HG02571 (cell line): ENCODE measurements around the gene RDX.

ENCODE experiments used
- ATAC-seq: cut with Tn5 transposase; IDR thresholded peaks from one replicate; pipeline ENCODE4 v1.9.1; 2021; ENCODE audit warnings: mild to moderate bottlenecking, moderate library complexity; ENCODE audit not compliant: unreplicated experiment

RDX gene

DNA sequence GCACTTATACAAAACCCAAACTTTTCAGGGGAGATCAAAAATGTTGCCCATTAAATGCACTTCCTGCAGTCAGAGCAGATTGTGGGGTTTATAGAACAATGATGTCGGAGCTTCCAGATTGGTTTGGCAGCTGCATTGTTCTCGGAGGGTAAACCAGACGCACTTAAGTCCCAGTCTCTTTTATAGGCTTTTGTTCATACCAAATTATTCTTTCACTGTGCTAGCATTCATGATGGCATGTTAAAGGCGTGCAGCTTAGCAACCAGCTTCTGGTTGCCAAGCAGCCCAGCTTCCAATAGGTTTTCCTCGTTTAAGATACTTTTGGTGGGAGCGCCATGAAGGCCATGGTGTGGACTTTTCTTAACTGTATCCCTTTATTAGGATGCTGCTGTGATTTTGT, 162.3 kb downstream of the RDX start:
- ATAC-seq = no peak

DNA sequence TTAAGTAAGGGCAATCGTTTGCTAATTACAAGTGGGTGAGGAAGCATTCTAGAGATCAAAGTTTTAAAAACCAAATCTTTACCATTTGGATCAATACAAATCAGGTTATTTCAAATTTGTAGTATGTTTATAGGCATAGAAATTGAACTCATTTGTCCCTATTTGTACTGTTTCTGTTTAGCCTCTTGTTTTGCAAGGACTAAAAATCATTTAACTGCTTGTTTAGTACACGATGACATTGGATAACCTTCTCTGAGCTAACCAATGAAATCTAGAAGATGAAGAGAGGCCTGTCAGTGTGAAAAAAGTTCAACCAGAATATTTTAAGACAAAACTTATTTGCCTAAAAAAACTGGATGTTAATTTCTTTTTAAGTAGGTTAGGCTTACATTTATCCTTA, 163.3 kb downstream of the RDX start:
- no peak for ATAC-seq

DNA sequence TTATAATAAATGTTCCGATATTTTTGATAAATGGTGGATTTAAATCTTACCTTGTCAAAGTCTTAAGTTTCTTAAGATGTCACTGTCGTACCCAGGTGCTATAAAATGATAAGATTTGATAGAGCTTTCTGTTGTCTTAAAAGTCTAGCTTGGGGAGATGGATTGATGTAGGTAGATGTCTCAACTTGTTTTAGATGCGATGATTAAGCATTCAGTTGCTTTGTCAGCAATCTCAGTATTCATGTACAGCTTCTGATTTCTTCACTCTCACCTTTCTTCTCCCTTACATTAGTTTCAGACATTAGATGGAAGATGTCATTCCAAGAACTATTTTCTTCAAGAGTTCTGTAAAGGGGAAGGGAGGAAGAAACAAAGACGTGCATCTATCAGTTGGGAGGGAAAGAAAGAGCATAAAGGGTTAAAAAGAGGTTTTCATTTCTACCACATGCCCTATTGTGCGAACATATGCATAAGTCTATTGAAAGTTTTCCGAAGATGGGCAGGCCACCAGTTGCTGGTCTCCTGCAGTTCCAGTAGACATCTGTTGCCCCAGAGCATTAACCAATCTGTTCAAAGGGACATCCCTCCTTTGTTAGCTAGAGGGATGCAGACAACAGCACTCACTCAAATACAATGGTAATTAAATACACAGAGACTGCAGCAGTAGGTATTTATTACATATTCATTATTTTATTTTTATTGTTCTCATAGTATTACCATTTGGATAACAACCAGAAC, 164.9 kb downstream of the RDX start:
- no peak for ATAC-seq

DNA sequence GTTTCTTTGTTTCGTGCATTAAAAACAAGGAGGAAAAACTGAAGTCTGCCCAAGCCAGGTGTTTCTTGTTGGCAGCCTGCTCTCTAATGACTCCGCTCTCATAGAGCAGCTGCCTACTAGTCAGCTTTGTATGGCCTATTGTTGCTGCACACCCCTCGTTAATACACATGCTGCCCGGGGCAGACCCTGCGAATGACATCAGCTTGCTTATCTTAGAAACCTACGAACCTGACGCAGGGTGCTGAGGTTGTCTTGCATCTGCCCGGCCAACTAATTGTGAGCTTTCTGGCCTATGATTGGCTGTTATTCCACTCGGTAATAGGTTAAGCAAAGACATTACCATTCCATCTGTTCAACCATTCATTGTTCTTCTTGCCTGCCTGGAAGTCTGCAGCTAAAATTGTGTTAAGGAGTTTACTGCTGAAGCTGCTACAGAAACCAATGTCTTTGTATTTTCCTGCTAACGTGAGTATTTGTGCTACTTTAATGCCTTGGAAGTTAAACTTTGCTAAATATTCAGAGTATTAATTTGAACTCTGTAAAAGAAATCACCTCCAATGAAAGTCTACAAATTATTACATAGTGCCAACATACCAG, 165.7 kb downstream of the RDX start:
- no peak for ATAC-seq

DNA sequence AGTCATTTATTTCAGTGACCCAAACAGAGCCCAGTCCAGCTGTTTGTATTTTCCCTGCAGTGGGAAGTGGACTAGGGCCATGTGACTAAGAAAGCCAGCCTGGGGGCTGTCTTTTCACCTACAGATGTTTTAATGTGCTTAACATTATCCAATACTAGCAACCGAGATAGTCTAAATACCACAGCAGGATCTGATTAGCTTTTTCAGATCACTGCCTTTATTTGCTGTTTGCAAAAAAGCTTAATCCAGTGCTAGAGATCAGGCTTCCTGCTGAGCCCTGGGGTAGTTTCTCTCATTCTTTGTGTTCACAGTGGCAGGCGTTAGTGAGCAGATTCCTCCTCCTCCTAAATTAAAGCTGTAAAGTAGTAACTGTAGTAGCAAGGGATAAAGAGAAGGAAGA, 168.3 kb downstream of the RDX start:
- ATAC-seq = no peak

DNA sequence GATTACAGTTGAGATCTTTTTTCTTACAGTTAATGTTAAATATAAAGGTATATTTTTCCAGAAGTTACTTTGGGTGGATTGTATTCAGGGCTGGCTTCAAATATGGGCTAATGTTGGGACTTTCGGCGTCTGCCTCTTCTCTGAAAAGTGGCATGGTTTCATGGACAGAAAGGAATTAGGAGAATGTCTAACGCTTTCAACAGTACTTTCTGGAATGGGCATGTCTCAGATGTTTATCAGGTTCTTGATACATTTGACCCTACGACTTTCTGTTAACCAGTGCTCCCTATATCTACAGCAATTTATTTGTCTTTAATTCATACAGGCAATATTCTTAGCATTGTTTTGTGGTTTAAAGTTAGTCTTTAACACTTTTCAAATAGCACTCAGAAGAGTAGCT, 169.5 kb downstream of the RDX start:
- ATAC-seq = no peak

DNA sequence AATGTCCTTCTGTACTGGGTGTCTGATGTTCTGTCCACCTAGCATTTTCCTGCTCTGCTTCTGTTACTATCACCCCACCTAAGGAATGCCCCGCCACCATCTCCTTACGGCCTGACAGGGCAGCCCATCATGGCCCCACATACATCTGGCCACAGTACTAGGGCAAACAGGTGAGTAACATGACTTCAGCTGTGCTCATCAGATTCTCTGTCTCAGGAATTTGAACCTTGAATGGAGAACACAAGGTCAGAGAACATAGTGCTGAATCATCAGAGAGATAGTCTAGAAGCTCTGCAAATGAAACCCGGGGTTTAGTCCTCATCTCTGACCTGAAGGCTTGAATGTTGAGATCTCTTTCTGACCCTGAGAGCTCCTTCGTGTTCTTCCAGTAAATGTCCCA, 170.8 kb downstream of the RDX start:
- ATAC-seq = no peak
